Body of pancreas (tissue), 4 donors: ENCODE measurements around the gene HPF1. TPM values are rescaled to one million over a fixed set of nuclear protein-coding genes. Genes with fewer than 3 reads are reported as not detected.

Experiments used
- ATAC-seq: fragments of 150-250 bp; one replicate; pipeline ENCODE4 v1.9.1; 2016
- DNase-seq, 4 donors: peaks; one replicate each; pipeline ENCODE4 v3.0.0-alpha.2; 2019
- H3K27ac ChIP-seq, 4 donors: fragments of 200-600 bp; sonication (generic); 1 replicate in 3 of 4; 2 replicates in 1 of 4; pipeline versions ENCODE4 v1.5.1 to v1.6.1; 2016 to 2019; ENCODE audit warnings: mild to moderate bottlenecking in 1 of 4, mixed read lengths in 1 of 4, moderate library complexity in 1 of 4
- H3K27me3 ChIP-seq, 2 donors: fragments of 200-600 bp; sonication (generic); one replicate each; pipeline ENCODE4 v1.6.0; 2016; ENCODE audit warnings: mild to moderate bottlenecking in 1 of 2
- H3K36me3 ChIP-seq, 2 donors: fragments of 200-600 bp; sonication (generic); replicated peaks in 1 of 2; 2 replicates each; pipeline ENCODE4 v1.5.1; 2016; ENCODE audit warnings: low read depth in 2 of 2; ENCODE audit not compliant: insufficient read depth in 1 of 2
- H3K4me1 ChIP-seq: fragments of 200-600 bp; sonication (generic); one replicate; pipeline ENCODE4 v1.6.0; 2016
- H3K4me3 ChIP-seq, 2 donors: fragments of 200-600 bp; sonication (generic); 1 replicate in 1 of 2; 2 replicates in 1 of 2; pipeline ENCODE4 v1.5.1; 2016 to 2019
- H3K9me3 ChIP-seq, 3 donors: fragments of 200-600 bp; sonication (generic); 1 replicate in 2 of 3; 2 replicates in 1 of 3; pipeline ENCODE4 v1.5.1; 2016
- CTCF ChIP-seq, 7 experiments: fragments of 450-650 bp in 4 of 7; fragments of 200-600 bp in 3 of 7; sonication (generic) in 3 of 7; IDR thresholded peaks; one replicate each; pipeline ENCODE4 v1.5.1; 2016 to 2019; ENCODE audit warnings: antibody characterized with exemption in 7 of 7
- POLR2A ChIP-seq, 3 donors: fragments of 450-650 bp; IDR thresholded peaks; one replicate each; pipeline ENCODE4 v1.6.1; 2016; ENCODE audit warnings: antibody characterized with exemption in 3 of 3, mild to moderate bottlenecking in 2 of 3
- WGBS, 2 donors: methylation state at CpG; one replicate each; pipeline ENCODE4 v1.1.5; 2017; 5-methylcytosine and 5-hydroxymethylcytosine counted together
- intact Hi-C: fragments of 100-400 bp; cut with DNase I; formaldehyde crosslinking; loops from one replicate; pipeline ENCODE4 v1.15.1; 2023
- total RNA-seq, 2 donors: library from RNA; depleted of rRNA; stranded (reverse); fragments of >200 nt; gene quantifications; one replicate each; pipeline ENCODE4 v1.1.0, GENCODE V29; 2016

HPF1 gene
- total RNA-seq, 2 donors from 2014 or later = 8.6 to 10.9 TPM

DNA sequence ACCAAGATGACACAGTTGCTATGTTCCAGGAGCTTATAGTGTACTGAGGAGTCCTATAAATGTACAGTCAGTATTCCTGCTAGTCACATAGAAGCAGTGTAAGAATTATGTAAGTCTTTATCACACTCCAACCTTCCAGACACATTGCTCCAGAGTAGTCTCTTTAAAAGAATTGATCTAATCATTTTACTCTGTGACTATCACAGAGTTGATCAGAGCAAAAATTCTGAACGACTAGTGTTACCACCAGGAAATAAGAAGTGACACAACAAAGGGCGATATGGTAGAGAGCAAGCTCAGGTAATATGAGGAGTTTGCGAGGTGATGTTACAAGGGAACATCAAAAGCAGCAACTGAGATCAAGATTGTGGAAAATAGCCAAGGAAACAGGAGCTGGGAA, 9.0 kb upstream of the HPF1 start:
- TF ChIP-seq CTCF (IDR thresholded peaks at IDR 0.05) (no peak), POLR2A (IDR thresholded peaks at IDR 0.05) (no peak)
- Histone ChIP-seq H3K4me3 (no peak overlapping the region), H3K27me3 (no peaks in the 10 kb centered on the region), H3K36me3 (no peaks in the 10 kb centered on the region), H3K4me1 (no peaks in the 10 kb centered on the region), H3K9me3 (no peaks in the 10 kb centered on the region), H3K27ac (no peak overlapping the region)
- ATAC-seq (no peak), DNase-seq (no peak)
- 66 to 71% methylated on average over 3 of the region's 3 CpGs for WGBS, 2 donors
- intact Hi-C loops = no loop called here

DNA sequence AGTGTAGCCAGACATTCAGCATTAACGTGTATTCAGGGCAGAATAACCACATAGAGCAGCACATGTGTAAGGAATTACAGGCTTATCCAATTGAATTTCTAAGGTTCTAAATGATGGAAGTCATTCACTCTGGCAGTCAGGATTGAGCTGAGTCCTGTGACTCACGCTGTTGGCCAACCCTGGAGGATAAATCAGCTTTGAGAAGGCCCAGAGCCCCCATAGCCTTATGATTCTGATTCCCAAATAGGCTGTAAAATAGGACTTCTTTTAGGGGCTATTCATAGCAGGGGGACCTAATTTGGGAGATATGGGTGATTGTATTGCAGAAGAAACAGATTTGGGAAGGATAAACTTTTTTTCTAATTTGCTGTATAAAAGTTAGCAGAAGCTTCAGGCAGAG, 8.1 kb upstream of the HPF1 start:
- H3K27ac ChIP-seq = no peak overlapping the region
- H3K27me3 ChIP-seq = no peaks in the 10 kb centered on the region
- H3K4me1 ChIP-seq = no peaks in the 10 kb centered on the region
- H3K4me3 ChIP-seq = no peak overlapping the region
- intact Hi-C loops = no loop called here
- WGBS, 2 donors = 75 to 79% methylated on average over 1 to 2 of the region's 2 CpGs
- no peak for ATAC-seq
- no peaks in the 10 kb centered on the region for H3K9me3 ChIP-seq
- H3K36me3 ChIP-seq = no peaks in the 10 kb centered on the region
- TF ChIP-seq CTCF (IDR thresholded peaks at IDR 0.05) = no peak
- no peak for TF ChIP-seq POLR2A (IDR thresholded peaks at IDR 0.05)
- no peak for DNase-seq

DNA sequence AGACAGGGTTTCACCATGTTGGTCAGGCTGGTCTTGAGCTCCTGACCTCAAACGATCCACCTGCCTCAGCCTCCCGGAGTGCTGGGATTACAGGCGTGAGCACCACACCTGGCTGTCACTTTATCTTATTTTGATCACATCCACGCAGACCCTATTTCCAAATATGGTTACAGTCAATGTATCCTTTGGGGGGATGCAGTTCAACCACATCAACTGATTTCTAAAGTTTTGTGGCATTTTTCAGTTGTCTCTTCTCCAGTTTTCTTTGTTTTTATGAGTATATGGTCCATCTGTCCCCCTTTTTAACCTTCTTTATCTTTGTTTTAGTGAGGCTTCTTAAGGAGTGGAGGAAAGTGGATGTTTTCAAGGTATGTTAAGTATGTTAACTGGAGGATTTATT, 4.1 kb upstream of the HPF1 start:
- TF ChIP-seq POLR2A (IDR thresholded peaks at IDR 0.05) (no peak), CTCF (IDR thresholded peaks at IDR 0.05) (no peak)
- ATAC-seq (no peak), DNase-seq (no peak)
- Histone ChIP-seq H3K27ac (no peak overlapping the region), H3K4me3 (no peak overlapping the region), H3K27me3 (no peaks in the 10 kb centered on the region), H3K9me3 (no peaks in the 10 kb centered on the region), H3K36me3 (no peaks in the 10 kb centered on the region), H3K4me1 (peaks cover 6% of the 10 kb centered on the region)
- WGBS, 2 donors = 48 to 49% methylated on average over 4 of the region's 4 CpGs
- intact Hi-C loops = no loop called here

DNA sequence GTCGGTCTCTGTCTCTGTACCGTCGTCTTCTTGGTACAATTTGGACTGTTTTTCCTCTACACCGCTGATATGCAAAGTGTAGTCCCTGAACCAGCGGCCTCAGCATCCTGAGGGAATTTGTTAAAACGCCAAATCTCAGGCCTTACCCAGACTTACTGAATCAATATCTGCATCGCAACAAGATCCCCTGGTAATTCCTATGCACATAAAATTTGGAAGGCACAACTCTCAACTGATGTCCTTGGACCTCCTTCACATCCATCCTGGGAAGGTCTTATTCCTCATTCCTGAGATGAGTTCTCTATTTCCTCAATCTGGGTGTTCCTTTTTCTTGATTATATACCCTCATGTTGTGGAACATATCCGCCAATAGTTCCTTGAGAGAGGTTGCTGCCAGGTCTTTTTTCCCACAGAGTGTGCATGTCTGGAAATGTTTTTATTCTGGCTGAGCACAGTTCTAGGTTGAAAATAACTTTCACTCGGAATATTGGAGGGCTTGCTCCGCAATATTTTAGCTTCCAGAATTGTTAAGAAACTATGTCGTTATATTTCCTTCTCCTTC, 738 bp upstream of the HPF1 start:
- ATAC-seq = no peak

More for the DNA sequence above, 738 bp upstream of the HPF1 start:
- WGBS, 2 donors = 53 to 59% methylated on average over 11 of the region's 11 CpGs
- H3K9me3 ChIP-seq = no peaks in the 10 kb centered on the region
- H3K36me3 ChIP-seq = no peaks in the 10 kb centered on the region
- H3K27me3 ChIP-seq = no peaks in the 10 kb centered on the region
- intact Hi-C loops = no loop called here
- peak overlapping the region in 2 of 4 donors; percentile 72 to 74 for H3K27ac ChIP-seq
- TF ChIP-seq POLR2A (IDR thresholded peaks at IDR 0.05) (no peak), CTCF (IDR thresholded peaks at IDR 0.05) (no peak)
- H3K4me3 ChIP-seq = no peak overlapping the region
- no peak for DNase-seq
- H3K4me1 ChIP-seq = peaks cover 19% of the 10 kb centered on the region
